IMR-90 (cell line): ENCODE results near the gene RUFY1. TPM values are rescaled to one million over a fixed set of nuclear protein-coding genes. Genes with fewer than 3 reads are reported as not detected.

Source experiments
- ATAC-seq: fragments of 200-7000 bp; cut with Tn5 transposase; 2 replicates; pipeline ENCODE4 v1.9.1; 2020; ENCODE audit warnings: low read depth, mild to moderate bottlenecking, moderate library complexity
- BruUV-seq: library from RNA; stranded (reverse); fragments of 400-500 nt; replicated peaks from 2 replicates; lab custom pipeline; 2021; lab: Mats Ljungman, UMichigan
- CTCF ChIA-PET: fragments of 300-600 bp; formaldehyde crosslinking; extraction: SDS; loops from one replicate; lab custom pipeline; 2021; ENCODE audit warnings: antibody characterized with exemption; lab: Yijun Ruan, JAX
- POLR2A ChIA-PET: fragments of 300-600 bp; sonication (Branson Sonifier 250); formaldehyde crosslinking; loops from one replicate; lab custom pipeline; 2022; ENCODE audit warnings: antibody characterized with exemption; ENCODE audit not compliant: unreplicated experiment; lab: Charles Lee
- DNase-seq: peaks from one replicate; pipeline ENCODE4 v3.0.0; 2013
- H2AFZ ChIP-seq: replicated peaks from 2 replicates; pipeline ENCODE3; 2013; ENCODE audit warnings: low read length, mild to moderate bottlenecking; ENCODE audit not compliant: poor library complexity
- H2AK5ac ChIP-seq: 2 replicates; pipeline ENCODE4 v1.6.1; 2013; ENCODE audit warnings: low read depth, low read length, inconsistent platforms
- H2AK9ac ChIP-seq: replicated peaks from 2 replicates; pipeline ENCODE3; 2013; ENCODE audit warnings: mild to moderate bottlenecking, low read depth, low read length, moderate library complexity; ENCODE audit not compliant: poor library complexity
- H2BK120ac ChIP-seq: 2 replicates; pipeline ENCODE4 v1.6.1; 2013; ENCODE audit warnings: low read depth, low read length, inconsistent platforms
- H2BK15ac ChIP-seq: 3 replicates; pipeline ENCODE4 v1.6.1; 2013; ENCODE audit warnings: low read depth, low read length, inconsistent platforms
- H2BK20ac ChIP-seq: 2 replicates; pipeline ENCODE4 v1.6.1; 2013; ENCODE audit warnings: low read depth, mild to moderate bottlenecking, inconsistent platforms, low read length, moderate library complexity
- H2BK5ac ChIP-seq: 2 replicates; pipeline ENCODE4 v1.6.1; 2013; ENCODE audit warnings: mild to moderate bottlenecking, low read depth, low read length, inconsistent platforms; ENCODE audit not compliant: poor library complexity, severe bottlenecking
- H3K14ac ChIP-seq: replicated peaks from 2 replicates; pipeline ENCODE4 v1.6.1; 2013; ENCODE audit warnings: low read depth, low read length, inconsistent platforms
- H3K18ac ChIP-seq: 2 replicates; pipeline ENCODE4 v1.6.1; 2013; ENCODE audit warnings: low read depth, low read length, control low read depth
- H3K23ac ChIP-seq: 2 replicates; pipeline ENCODE4 v1.6.1; 2013; ENCODE audit warnings: low read depth, low read length, inconsistent platforms
- H3K27ac ChIP-seq: 2 replicates; pipeline ENCODE4 v1.5.1; 2013; ENCODE audit warnings: mild to moderate bottlenecking, control low read depth, low read length; ENCODE audit not compliant: insufficient read depth
- H3K27me3 ChIP-seq: 2 replicates; pipeline ENCODE4 v1.6.1; 2013; ENCODE audit warnings: low read length; ENCODE audit not compliant: control insufficient read depth, insufficient read depth
- H3K36me3 ChIP-seq: 2 replicates; pipeline ENCODE4 v1.6.1; 2013; ENCODE audit warnings: low read length, mixed read lengths; ENCODE audit not compliant: control insufficient read depth, insufficient read depth
- H3K4ac ChIP-seq: 2 replicates; pipeline ENCODE4 v1.6.1; 2013; ENCODE audit warnings: low read depth, low read length, inconsistent platforms
- H3K4me1 ChIP-seq: 2 replicates; pipeline ENCODE4 v1.6.1; 2013; ENCODE audit warnings: low read length, mixed read lengths; ENCODE audit not compliant: control insufficient read depth, insufficient read depth
- H3K4me2 ChIP-seq: 2 replicates; pipeline ENCODE4 v1.6.1; 2013; ENCODE audit warnings: low read depth, mild to moderate bottlenecking, control low read depth, low read length, moderate library complexity
- H3K4me3 ChIP-seq: 2 replicates; pipeline ENCODE4 v1.5.1; 2013; ENCODE audit warnings: low read depth, mild to moderate bottlenecking, control low read depth, low read length, moderate library complexity; ENCODE audit not compliant: insufficient read depth
- H3K56ac ChIP-seq: 2 replicates; pipeline ENCODE4 v1.6.1; 2013; ENCODE audit warnings: low read length, inconsistent platforms; ENCODE audit not compliant: insufficient read depth; ENCODE audit errors: extremely low read depth
- H3K79me1 ChIP-seq, 2 experiments: 2 replicates each; pipeline ENCODE4 v1.6.1; 2013; ENCODE audit warnings: low read length in 2 of 2, inconsistent platforms in 1 of 2, low read depth in 1 of 2
- H3K9ac ChIP-seq: 2 replicates; pipeline ENCODE4 v1.6.1; 2013; ENCODE audit warnings: low read depth, low read length, control low read depth
- H3K9me1 ChIP-seq: 2 replicates; pipeline ENCODE4 v1.6.1; 2013; ENCODE audit warnings: low read length, inconsistent platforms; ENCODE audit not compliant: insufficient read depth
- H3K9me3 ChIP-seq: 2 replicates; pipeline ENCODE4 v1.6.1; 2013; ENCODE audit warnings: low read length; ENCODE audit not compliant: control insufficient read depth, insufficient read depth
- H4K20me1 ChIP-seq: 2 replicates; pipeline ENCODE4 v1.6.1; 2013; ENCODE audit warnings: low read length, inconsistent platforms; ENCODE audit not compliant: insufficient read depth
- H4K5ac ChIP-seq: 2 replicates; pipeline ENCODE4 v1.6.1; 2013; ENCODE audit warnings: mild to moderate bottlenecking, low read depth, low read length, control low read depth
- H4K8ac ChIP-seq, 2 experiments: 2 replicates each; pipeline ENCODE4 v1.6.1; 2013; ENCODE audit warnings: low read depth in 2 of 2, low read length in 2 of 2, control low read depth in 1 of 2, inconsistent platforms in 1 of 2
- H4K91ac ChIP-seq: 2 replicates; pipeline ENCODE4 v1.6.1; 2013; ENCODE audit warnings: low read depth, low read length, inconsistent platforms; ENCODE audit not compliant: insufficient read depth
- BHLHE40 ChIP-seq: fragments of 150-350 bp; IDR thresholded peaks from 2 replicates; pipeline ENCODE4 v1.6.1; 2016; ENCODE audit warnings: mild to moderate bottlenecking, low read depth, low read length
- CEBPB ChIP-seq: IDR thresholded peaks from 2 replicates; pipeline ENCODE4 v1.6.1; 2012; ENCODE audit warnings: low read depth, low read length, improper control_type of control experiment
- CHD1 ChIP-seq: IDR thresholded peaks from 2 replicates; pipeline ENCODE4 v1.6.1; 2012; ENCODE audit warnings: low read depth, low read length, improper control_type of control experiment
- FOS ChIP-seq: fragments of 150-350 bp; IDR thresholded peaks from 2 replicates; pipeline ENCODE4 v1.6.1; 2016; ENCODE audit warnings: low read depth, low read length
- MAFK ChIP-seq: IDR thresholded peaks from 2 replicates; pipeline ENCODE4 v1.6.1; 2012; ENCODE audit warnings: low read depth, low read length, improper control_type of control experiment
- MAZ ChIP-seq: IDR thresholded peaks from 2 replicates; pipeline ENCODE4 v1.6.1; 2012; ENCODE audit warnings: low read depth, mild to moderate bottlenecking, low read length, improper control_type of control experiment, moderate library complexity, borderline replicate concordance
- MXI1 ChIP-seq: IDR thresholded peaks from 2 replicates; pipeline ENCODE4 v1.6.1; 2012; ENCODE audit warnings: low read depth, mild to moderate bottlenecking, low read length, moderate library complexity, borderline replicate concordance
- POLR2A ChIP-seq: IDR thresholded peaks from 2 replicates; pipeline ENCODE4 v1.6.1; 2012; ENCODE audit warnings: mild to moderate bottlenecking, low read depth, low read length
- RAD21 ChIP-seq: IDR thresholded peaks from 2 replicates; pipeline ENCODE4 v1.6.1; 2012; ENCODE audit warnings: low read length, improper control_type of control experiment
- RFX5 ChIP-seq: IDR thresholded peaks from 2 replicates; pipeline ENCODE4 v1.8.0; 2012; ENCODE audit warnings: low read depth, mild to moderate bottlenecking, low read length, moderate library complexity
- WGBS, 2 experiments: methylation state at CpG; one replicate each; pipeline versions ENCODE4 v1.1.5 to v1.1.7; 2013; ENCODE audit warnings: missing lambda C conversion rate in 2 of 2; ENCODE audit not compliant: insufficient read length in 1 of 2; ENCODE audit errors: extremely low coverage in 2 of 2; 5-methylcytosine and 5-hydroxymethylcytosine counted together
- dilution Hi-C: fragments of 300-500 bp; cut with HindIII; formaldehyde crosslinking; loops from one replicate; pipeline ENCODE4 v1.14.3; 2018; ENCODE audit warnings: low sequenced_read_pairs; ENCODE audit not compliant: unreplicated experiment
- in situ Hi-C: fragments of 300-500 bp; cut with MboI; formaldehyde crosslinking; loops from 3 replicates; pipeline ENCODE4 v1.14.3; 2019; ENCODE audit warnings: low sequenced_read_pairs, inconsistent platforms, mixed read lengths
- intact Hi-C: fragments of 100-400 bp; cut with micrococcal nuclease; formaldehyde crosslinking; loops from 2 replicates; pipeline ENCODE4 v1.10.0; 2022
- polyA plus RNA-seq, 3 experiments: library from polyadenylated mRNA; depleted of rRNA; stranded (reverse); fragments of >200 nt; gene quantifications; 2 replicates each; pipeline ENCODE4 v1.2.3, GENCODE V29; 2012; ENCODE audit warnings: low replicate concordance in 1 of 3
- total RNA-seq: library from RNA; depleted of rRNA; stranded (reverse); fragments of >200 nt; gene quantifications from 2 replicates; pipeline ENCODE4 v1.2.3, GENCODE V29; 2012
- TF ChIP-seq, protein P1 (sequence below): fragments of 150-350 bp; IDR thresholded peaks from 2 replicates; pipeline ENCODE4 v1.6.1; 2016; ENCODE audit warnings: low read depth, mild to moderate bottlenecking, low read length, moderate library complexity, borderline replicate concordance
- TF ChIP-seq, protein P2 (sequence below): conservative IDR thresholded peaks from 2 replicates; pipeline ENCODE4 v1.5.1; 2012; ENCODE audit warnings: mild to moderate bottlenecking, low read depth, low read length, improper control_type of control experiment
- TF ChIP-seq, protein P3 (sequence below): fragments of 150-350 bp; IDR thresholded peaks from 2 replicates; pipeline ENCODE4 v1.6.1; 2017; ENCODE audit warnings: mild to moderate bottlenecking, antibody characterized with exemption, low read length, low read depth

RUFY1 gene
- total and polyA plus RNA-seq, 2 of the 4 experiments (the other 2 are of a cell fraction): 19.5 to 21.8 TPM

DNA sequence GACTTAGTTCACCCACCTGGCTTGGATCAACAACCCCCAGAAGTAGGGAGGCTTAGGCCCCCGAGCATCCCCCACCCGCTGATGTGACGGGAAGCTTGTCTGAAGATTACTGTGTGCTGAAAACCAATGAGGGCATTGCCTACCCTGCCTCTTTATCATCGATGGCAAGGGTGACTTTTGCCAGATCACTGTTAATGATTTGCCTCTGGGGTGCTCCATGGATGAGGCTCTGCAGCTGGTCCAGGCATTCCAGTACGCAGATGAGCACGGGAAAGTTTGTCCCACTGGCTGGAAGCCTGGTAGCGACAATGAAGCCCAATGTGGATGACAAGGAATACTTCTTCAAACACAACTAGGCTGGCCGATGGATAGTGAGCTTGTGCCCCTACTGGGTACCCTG is 22.0 kb downstream of the RUFY1 start:
- no peak for ATAC-seq
- H3K56ac ChIP-seq: no peak overlapping the region

More for the DNA sequence above, 22.0 kb downstream of the RUFY1 start:
- peaks cover 9% of the 10 kb centered on the region; the same call in 1 of the 2 replicates for H3K9me1 ChIP-seq
- H2BK120ac ChIP-seq: no peak overlapping the region
- H2BK20ac ChIP-seq: no peak overlapping the region
- intact Hi-C loops (no loop called here), dilution Hi-C loops (no loop called here), in situ Hi-C loops (no loop called here)
- ChIA-PET CTCF (no interaction called here), POLR2A (interaction anchor here (0.6 kb wide), 1 partner anchor 14 kb away, joined by 7 read pairs; no protein-coding TSS in a partner anchor)
- no peak overlapping the region for H2BK5ac ChIP-seq
- no peak overlapping the region for H4K8ac ChIP-seq
- no peak overlapping the region for H3K4me3 ChIP-seq
- H4K5ac ChIP-seq: no peak overlapping the region
- no peak overlapping the region for H2AFZ ChIP-seq
- H4K91ac ChIP-seq: no peak overlapping the region
- no peak overlapping the region for H2AK9ac ChIP-seq
- H3K79me1 ChIP-seq: peaks cover 0 to 11% of the 10 kb centered on the region in 2 experiments; a peak in 2 of 4 replicates
- H3K4me1 ChIP-seq: peaks cover 2% of the 10 kb centered on the region; the same call in 1 of the 2 replicates
- H2BK15ac ChIP-seq: no peak overlapping the region
- no peaks in the 10 kb centered on the region for H3K9me3 ChIP-seq
- H3K18ac ChIP-seq: no peak overlapping the region
- H3K27me3 ChIP-seq: no peaks in the 10 kb centered on the region
- H4K20me1 ChIP-seq: no peaks in the 10 kb centered on the region
- no peak overlapping the region for H3K4me2 ChIP-seq
- H3K14ac ChIP-seq: no peak overlapping the region
- no TSS peak for BruUV-seq
- no peak overlapping the region for H2AK5ac ChIP-seq
- peaks cover 35% of the 10 kb centered on the region for H3K36me3 ChIP-seq
- WGBS, 2 experiments: no CpG with 5 or more reads among the region's 8 CpGs
- no peak for DNase-seq
- H3K9ac ChIP-seq: no peak overlapping the region
- no peak overlapping the region for H3K23ac ChIP-seq
- no peak overlapping the region for H3K4ac ChIP-seq
- TF ChIP-seq, protein P1, sequence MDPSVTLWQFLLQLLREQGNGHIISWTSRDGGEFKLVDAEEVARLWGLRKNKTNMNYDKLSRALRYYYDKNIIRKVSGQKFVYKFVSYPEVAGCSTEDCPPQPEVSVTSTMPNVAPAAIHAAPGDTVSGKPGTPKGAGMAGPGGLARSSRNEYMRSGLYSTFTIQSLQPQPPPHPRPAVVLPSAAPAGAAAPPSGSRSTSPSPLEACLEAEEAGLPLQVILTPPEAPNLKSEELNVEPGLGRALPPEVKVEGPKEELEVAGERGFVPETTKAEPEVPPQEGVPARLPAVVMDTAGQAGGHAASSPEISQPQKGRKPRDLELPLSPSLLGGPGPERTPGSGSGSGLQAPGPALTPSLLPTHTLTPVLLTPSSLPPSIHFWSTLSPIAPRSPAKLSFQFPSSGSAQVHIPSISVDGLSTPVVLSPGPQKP: no peak
- TF ChIP-seq MAZ (no peak), CHD1 (no peak), MXI1 (no peak), BHLHE40 (no peak), CEBPB (no peak), FOS (no peak), RAD21 (no peak), RFX5 (no peak), POLR2A (no peak), MAFK (no peak)
- TF ChIP-seq, protein P2, sequence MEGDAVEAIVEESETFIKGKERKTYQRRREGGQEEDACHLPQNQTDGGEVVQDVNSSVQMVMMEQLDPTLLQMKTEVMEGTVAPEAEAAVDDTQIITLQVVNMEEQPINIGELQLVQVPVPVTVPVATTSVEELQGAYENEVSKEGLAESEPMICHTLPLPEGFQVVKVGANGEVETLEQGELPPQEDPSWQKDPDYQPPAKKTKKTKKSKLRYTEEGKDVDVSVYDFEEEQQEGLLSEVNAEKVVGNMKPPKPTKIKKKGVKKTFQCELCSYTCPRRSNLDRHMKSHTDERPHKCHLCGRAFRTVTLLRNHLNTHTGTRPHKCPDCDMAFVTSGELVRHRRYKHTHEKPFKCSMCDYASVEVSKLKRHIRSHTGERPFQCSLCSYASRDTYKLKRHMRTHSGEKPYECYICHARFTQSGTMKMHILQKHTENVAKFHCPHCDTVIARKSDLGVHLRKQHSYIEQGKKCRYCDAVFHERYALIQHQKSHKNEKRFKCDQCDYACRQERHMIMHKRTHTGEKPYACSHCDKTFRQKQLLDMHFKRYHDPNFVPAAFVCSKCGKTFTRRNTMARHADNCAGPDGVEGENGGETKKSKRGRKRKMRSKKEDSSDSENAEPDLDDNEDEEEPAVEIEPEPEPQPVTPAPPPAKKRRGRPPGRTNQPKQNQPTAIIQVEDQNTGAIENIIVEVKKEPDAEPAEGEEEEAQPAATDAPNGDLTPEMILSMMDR: no peak
- TF ChIP-seq, protein P3, sequence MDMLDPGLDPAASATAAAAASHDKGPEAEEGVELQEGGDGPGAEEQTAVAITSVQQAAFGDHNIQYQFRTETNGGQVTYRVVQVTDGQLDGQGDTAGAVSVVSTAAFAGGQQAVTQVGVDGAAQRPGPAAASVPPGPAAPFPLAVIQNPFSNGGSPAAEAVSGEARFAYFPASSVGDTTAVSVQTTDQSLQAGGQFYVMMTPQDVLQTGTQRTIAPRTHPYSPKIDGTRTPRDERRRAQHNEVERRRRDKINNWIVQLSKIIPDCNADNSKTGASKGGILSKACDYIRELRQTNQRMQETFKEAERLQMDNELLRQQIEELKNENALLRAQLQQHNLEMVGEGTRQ: no peak
- H3K27ac ChIP-seq: no peak overlapping the region
